Naive thymus-derived CD8-positive, alpha-beta T cell (primary cell): ENCODE data around the gene SMIM33. TPM values are rescaled to one million over a fixed set of nuclear protein-coding genes. Genes with fewer than 3 reads are reported as not detected.

Experiments used
- ATAC-seq, 2 donors: fragments of 150-1000 bp; cut with Tn5 transposase in 1 of 2; sonication (Bioruptor Pico), chemical (Tn5 transposase) in 1 of 2; 1 replicate in 1 of 2; 2 replicates in 1 of 2; pipeline ENCODE4 v1.10.0; 2021; ENCODE audit warnings: mild to moderate bottlenecking in 2 of 2, moderate library complexity in 2 of 2
- POLR2A ChIA-PET: fragments of 350-600 bp; sonication (Branson Sonifier 250); formaldehyde crosslinking; loops from one replicate; lab custom pipeline; 2021; ENCODE audit warnings: antibody characterized with exemption; lab: Charles Lee
- DNase-seq, 10 donors: peaks; one replicate each; pipeline versions ENCODE4 v3.0.0 to v3.0.0-alpha.2; 2020 to 2022
- H3K27ac Mint-ChIP-seq, 10 donors: one replicate each; pipeline ENCODE4 v1.8.0; 2020 to 2022; ENCODE audit warnings: mild to moderate bottlenecking in 10 of 10, mixed read lengths in 10 of 10, moderate library complexity in 4 of 10, inconsistent platforms in 1 of 10
- H3K27me3 Mint-ChIP-seq, 5 donors: one replicate each; pipeline ENCODE4 v1.8.0; 2021 to 2022; ENCODE audit warnings: mixed read lengths in 5 of 5
- H3K36me3 Mint-ChIP-seq, 3 donors: one replicate each; pipeline ENCODE4 v1.8.0; 2020 to 2022; ENCODE audit warnings: mixed read lengths in 3 of 3, mild to moderate bottlenecking in 2 of 3, inconsistent platforms in 1 of 3
- H3K4me1 Mint-ChIP-seq, 4 donors: one replicate each; pipeline ENCODE4 v1.8.0; 2021 to 2022; ENCODE audit warnings: mixed read lengths in 4 of 4
- H3K4me3 Mint-ChIP-seq, 10 donors: one replicate each; pipeline ENCODE4 v1.8.0; 2020 to 2022; ENCODE audit warnings: mild to moderate bottlenecking in 10 of 10, mixed read lengths in 10 of 10, moderate library complexity in 6 of 10, inconsistent platforms in 1 of 10
- H3K9me3 Mint-ChIP-seq, 9 donors: one replicate each; pipeline ENCODE4 v1.8.0; 2020 to 2022; ENCODE audit warnings: mixed read lengths in 9 of 9, mild to moderate bottlenecking in 3 of 9, inconsistent platforms in 1 of 9, moderate library complexity in 1 of 9
- polyA plus RNA-seq, 3 donors: library from polyadenylated mRNA; unstranded; fragments of 300-500 nt; fragmentation: Illumina TruSeq; gene quantifications; one replicate each; pipeline ENCODE4 v1.2.3, GENCODE V29; 2021
- total RNA-seq, 8 experiments: library from RNA in 2 of 8; stranded (reverse) in 2 of 8; gene quantifications; one replicate each; pipeline ENCODE4 v1.2.3 and lab custom pipeline; 2021 to 2026

Gene SMIM33
- total and polyA plus RNA-seq, 5 experiments from 2014 or later = 0.13 to 0.43 (median 0.23) TPM; not detected in 1

GRCh38 chr5:139443831-139444453 lies 26.9 kb upstream of the SMIM33 start:
- peak overlapping the region in 8 of 10 donors; percentile 43 to 92 (median 82) for H3K27ac Mint-ChIP-seq
- POLR2A ChIA-PET = interaction anchor here (0.6 to 2.2 kb wide), 5 partner anchors 14 to 147 kb away, joined by 3 to 8 read pairs (median 5); partner anchors contain the start of genes SMIM33 and STING1
- H3K27me3 Mint-ChIP-seq = peaks cover 0 to 2% (median 0%) of the 10 kb centered on the region in 5 donors
- DNase-seq (no peak), ATAC-seq (no peak)
- peak overlapping the region in 6 of 10 donors; percentile 20 to 55 (median 30) for H3K4me3 Mint-ChIP-seq
- no peaks in the 10 kb centered on the region for H3K36me3 Mint-ChIP-seq
- H3K4me1 Mint-ChIP-seq = peaks cover 22 to 54% (median 37%) of the 10 kb centered on the region in 4 donors
- H3K9me3 Mint-ChIP-seq = no peaks in the 10 kb centered on the region

DNA sequence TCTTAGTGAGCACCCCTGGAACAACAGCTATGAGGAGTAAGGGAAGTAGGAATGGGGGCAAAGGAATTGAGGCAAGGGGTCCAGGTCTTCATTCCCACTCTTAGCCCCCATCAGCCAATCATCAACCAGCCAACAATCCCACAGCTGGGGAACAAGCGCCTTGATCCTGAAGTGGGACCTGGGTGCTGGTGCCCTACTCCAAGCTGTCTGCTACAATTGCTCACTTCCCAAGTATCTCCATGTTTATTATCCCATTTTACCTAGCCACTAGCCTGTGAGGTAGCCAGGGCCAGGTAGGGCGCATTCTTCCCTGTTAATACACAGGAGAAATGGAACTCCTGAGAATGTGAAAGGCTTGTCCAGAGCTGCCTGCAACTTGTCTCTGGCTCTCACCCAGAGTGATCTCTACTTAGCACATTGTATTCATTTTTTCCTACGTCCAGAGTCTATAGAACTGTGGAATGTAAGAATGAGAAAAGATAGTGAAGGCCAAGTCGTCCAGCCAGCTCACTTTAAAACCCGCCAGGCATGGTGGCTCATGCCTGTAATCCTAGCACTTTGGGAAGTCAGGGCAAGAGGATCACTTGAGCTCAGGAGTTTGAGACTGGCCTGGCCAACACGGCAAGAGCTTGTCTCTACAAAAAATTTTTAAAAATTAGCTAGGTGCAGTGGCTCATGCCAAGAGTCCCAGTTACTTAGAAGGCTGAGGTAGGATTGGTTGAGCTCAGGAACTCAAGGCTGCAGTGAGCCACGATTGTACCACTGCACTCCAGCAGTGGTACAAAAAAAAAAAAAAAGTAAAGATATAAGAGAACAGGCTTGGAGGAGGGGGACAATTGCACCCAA lies 25.3 kb upstream of the SMIM33 start:
- no peaks in the 10 kb centered on the region for H3K36me3 Mint-ChIP-seq
- peak overlapping the region in 1 of 10 donors; percentile 6 for H3K4me3 Mint-ChIP-seq
- H3K27me3 Mint-ChIP-seq = peaks cover 0 to 2% (median 0%) of the 10 kb centered on the region in 5 donors
- ATAC-seq = no peak
- DNase-seq = no peak
- POLR2A ChIA-PET = interaction anchor here (0.6 to 1.3 kb wide), 4 partner anchors 10 to 153 kb away, joined by 3 to 5 read pairs (median 4); no protein-coding TSS in a partner anchor
- H3K4me1 Mint-ChIP-seq = peaks cover 16 to 42% (median 30%) of the 10 kb centered on the region in 4 donors
- H3K27ac Mint-ChIP-seq = peak overlapping the region in 1 of 10 donors; percentile 63
- no peaks in the 10 kb centered on the region for H3K9me3 Mint-ChIP-seq

DNA sequence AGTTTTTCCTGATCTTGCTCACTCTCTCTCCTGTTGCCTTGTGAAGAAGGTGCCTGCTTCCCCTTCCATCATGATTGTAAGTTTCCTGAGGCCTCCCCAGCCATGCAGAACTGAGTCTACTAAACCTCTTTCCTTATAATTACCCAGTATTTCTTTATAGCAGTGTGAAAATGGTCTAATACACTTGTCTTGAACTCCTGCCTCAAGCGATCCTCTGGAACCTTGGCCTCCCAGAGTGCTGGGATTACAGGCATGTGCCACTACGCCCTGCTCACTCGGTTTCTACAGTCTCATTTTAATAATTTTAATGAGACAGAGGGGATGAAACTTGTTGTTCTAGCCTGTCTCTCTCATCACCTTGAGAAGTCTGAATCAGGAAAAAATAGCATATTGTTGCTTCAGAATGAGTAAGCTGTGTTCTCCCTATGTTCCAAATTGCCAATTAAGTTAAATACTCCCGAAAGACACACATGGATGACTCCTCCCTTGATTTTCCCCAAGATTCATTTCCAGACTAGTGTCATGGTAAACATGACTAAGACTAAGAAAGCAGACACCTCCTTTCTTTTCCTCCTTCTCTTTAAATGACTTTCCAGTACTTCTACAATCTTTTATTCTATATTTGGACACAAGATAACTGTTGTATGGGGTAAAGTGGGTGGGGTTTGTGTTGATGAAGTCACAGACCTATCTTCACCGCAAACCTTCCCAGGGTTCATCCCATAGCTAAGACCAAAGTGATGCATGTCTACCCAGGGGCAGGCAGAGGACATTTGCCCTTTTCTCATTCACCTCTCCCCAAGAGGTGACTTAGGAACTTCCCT lies 23.6 kb upstream of the SMIM33 start:
- POLR2A ChIA-PET = interaction anchor here (0.7 to 1.9 kb wide), 4 partner anchors 8 to 16 kb away, joined by 3 to 15 read pairs (median 4); partner anchors contain the start of gene DNAJC18
- Mint-ChIP-seq H3K36me3 (no peaks in the 10 kb centered on the region), H3K4me1 (peaks cover 16 to 42% (median 30%) of the 10 kb centered on the region in 4 donors), H3K27me3 (no peaks in the 10 kb centered on the region), H3K9me3 (no peaks in the 10 kb centered on the region), H3K4me3 (no peak overlapping the region), H3K27ac (peak overlapping the region in 3 of 10 donors; percentile 11 to 86 (median 27))
- ATAC-seq (no peak), DNase-seq (no peak)

GRCh38 chr5:139451176-139451575 lies 19.6 kb upstream of the SMIM33 start:
- Mint-ChIP-seq H3K9me3 (no peaks in the 10 kb centered on the region), H3K4me3 (no peak overlapping the region), H3K36me3 (no peaks in the 10 kb centered on the region), H3K27me3 (no peaks in the 10 kb centered on the region), H3K27ac (no peak overlapping the region), H3K4me1 (peaks cover 26 to 47% (median 33%) of the 10 kb centered on the region in 4 donors)
- POLR2A ChIA-PET = no interaction called here
- no peak for DNase-seq
- no peak for ATAC-seq

DNA sequence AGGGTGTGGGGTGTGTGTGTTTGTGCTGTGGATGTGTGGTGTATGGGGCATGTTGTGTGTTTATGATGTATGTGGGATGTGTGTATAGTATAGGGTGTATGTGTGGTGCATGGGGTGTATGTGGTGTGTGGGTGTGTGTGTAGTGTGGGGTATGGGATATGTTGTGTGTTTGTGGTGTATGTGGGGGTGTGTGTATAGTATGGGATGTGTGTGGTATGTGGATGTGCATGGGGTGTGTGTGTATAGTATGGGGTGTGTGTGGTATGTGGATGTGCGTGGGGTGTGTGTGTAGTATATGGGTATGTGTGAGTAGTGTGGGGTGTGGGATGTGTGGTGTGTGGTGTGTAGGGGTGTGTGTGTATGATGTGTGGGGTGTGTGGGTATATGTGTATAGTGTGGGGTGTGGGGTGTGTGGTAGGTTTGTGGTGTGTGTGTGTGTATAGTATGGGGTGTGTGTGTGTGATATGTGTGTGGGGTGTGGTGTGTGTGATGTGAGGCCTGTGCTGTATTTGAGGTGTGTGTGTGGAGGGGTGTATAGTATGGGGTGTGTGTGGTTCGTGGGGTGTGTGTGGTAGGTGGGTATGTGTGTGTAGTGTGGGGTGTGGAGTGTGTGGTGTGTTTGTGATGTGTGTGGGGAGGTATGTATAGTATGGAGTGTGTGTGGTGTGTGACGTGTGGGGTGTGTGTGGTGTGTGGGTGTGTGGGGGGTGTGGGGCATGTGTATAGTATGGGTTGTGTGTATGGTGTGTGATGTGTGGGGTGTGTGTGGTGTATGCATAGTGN lies 18.7 kb upstream of the SMIM33 start:
- no peak for DNase-seq
- POLR2A ChIA-PET = no interaction called here
- ATAC-seq = no peak
- H3K27me3 Mint-ChIP-seq = no peaks in the 10 kb centered on the region
- no peaks in the 10 kb centered on the region for H3K36me3 Mint-ChIP-seq
- H3K4me3 Mint-ChIP-seq = no peak overlapping the region
- H3K4me1 Mint-ChIP-seq = peaks cover 30 to 47% (median 40%) of the 10 kb centered on the region in 4 donors
- no peaks in the 10 kb centered on the region for H3K9me3 Mint-ChIP-seq
- no peak overlapping the region for H3K27ac Mint-ChIP-seq

- no peaks in the 10 kb centered on the region for H3K27me3 Mint-ChIP-seq
- H3K4me1 Mint-ChIP-seq = peaks cover 37 to 51% (median 46%) of the 10 kb centered on the region in 4 donors
- peak; percentile 3 to 13 for ATAC-seq
- peak in 4 of 10 donors; percentile 23 to 61 (median 29) for DNase-seq
- POLR2A ChIA-PET = no interaction called here
- H3K4me3 Mint-ChIP-seq = peak overlapping the region in 4 of 10 donors; percentile 9 to 58 (median 44)
- H3K36me3 Mint-ChIP-seq = no peaks in the 10 kb centered on the region
- H3K27ac Mint-ChIP-seq = peak overlapping the region; percentile 35 to 94 (median 64)
- no peaks in the 10 kb centered on the region for H3K9me3 Mint-ChIP-seq
These were observed 16.9 kb upstream of the SMIM33 start for GRCh38 chr5:139453683-139454567.

- Mint-ChIP-seq H3K27me3 (no peaks in the 10 kb centered on the region), H3K9me3 (no peaks in the 10 kb centered on the region), H3K4me1 (peaks cover 37 to 57% (median 53%) of the 10 kb centered on the region in 4 donors), H3K4me3 (peak overlapping the region in 4 of 10 donors; percentile 9 to 58 (median 42)), H3K27ac (peak overlapping the region; percentile 43 to 94 (median 78)), H3K36me3 (no peaks in the 10 kb centered on the region)
- ATAC-seq = no peak
- DNase-seq = no peak
- POLR2A ChIA-PET = interaction anchor here (0.9 to 1.5 kb wide), 3 partner anchors 9 to 16 kb away, joined by 5 to 9 read pairs (median 5); partner anchors contain the start of genes DNAJC18 and SMIM33
These were observed 16.1 kb upstream of the SMIM33 start for GRCh38 chr5:139454568-139455290.

DNA sequence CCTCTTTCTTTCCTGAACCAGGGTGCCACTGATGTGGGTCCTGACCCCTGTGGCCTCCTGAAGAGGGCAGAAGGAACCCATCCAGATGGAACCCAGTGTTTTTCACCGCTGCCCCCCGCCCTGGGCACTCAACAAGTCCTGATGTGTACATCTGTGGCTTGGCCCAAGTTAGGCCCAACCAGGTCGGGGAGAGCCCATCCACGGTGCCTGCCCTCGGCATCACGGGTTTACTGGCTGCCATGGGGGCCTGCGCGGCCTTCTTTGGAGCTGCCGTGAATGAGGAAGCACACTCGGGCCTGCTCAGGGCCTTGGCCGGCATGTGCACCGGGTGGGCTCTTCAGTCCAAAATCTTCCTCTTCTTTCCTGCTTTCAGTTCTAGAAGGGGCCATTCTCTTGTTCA lies 14.0 kb upstream of the SMIM33 start:
- POLR2A ChIA-PET = interaction anchor here (1.0 to 2.5 kb wide), 3 partner anchors 9 to 34 kb away, joined by 4 to 15 read pairs (median 11); partner anchors contain the start of gene STING1
- no peaks in the 10 kb centered on the region for H3K27me3 Mint-ChIP-seq
- peak overlapping the region; percentile 3 to 94 (median 80) for H3K27ac Mint-ChIP-seq
- no peaks in the 10 kb centered on the region for H3K9me3 Mint-ChIP-seq
- H3K36me3 Mint-ChIP-seq = no peaks in the 10 kb centered on the region
- DNase-seq = no peak
- ATAC-seq = no peak
- peaks cover 37 to 76% (median 60%) of the 10 kb centered on the region in 4 donors for H3K4me1 Mint-ChIP-seq
- H3K4me3 Mint-ChIP-seq = peak overlapping the region in 2 of 10 donors; percentile 27 to 31

GRCh38 chr5:139457241-139457640 lies 13.6 kb upstream of the SMIM33 start:
- Mint-ChIP-seq H3K4me3 (peak overlapping the region in 4 of 10 donors; percentile 13 to 33 (median 29)), H3K9me3 (no peaks in the 10 kb centered on the region), H3K27me3 (no peaks in the 10 kb centered on the region), H3K36me3 (no peaks in the 10 kb centered on the region), H3K4me1 (peaks cover 37 to 78% (median 60%) of the 10 kb centered on the region in 4 donors), H3K27ac (peak overlapping the region; percentile 36 to 94 (median 84))
- DNase-seq (no peak), ATAC-seq (no peak)
- POLR2A ChIA-PET = interaction anchor here (1.1 to 3.5 kb wide), 7 partner anchors 9 to 43 kb away, joined by 3 to 35 read pairs (median 15); partner anchors contain the start of genes DNAJC18, SMIM33 and STING1
